Large intestine (tissue), 3 donors: ENCODE data around the gene XPNPEP1. TPM values are rescaled to one million over a fixed set of nuclear protein-coding genes. Genes with fewer than 3 reads are reported as not detected.

Experiments used
- DNase-seq, 2 donors: peaks; one replicate each; pipeline versions ENCODE4 v3.0.0 to v3.0.0-alpha.2; 2013
- H3K27ac ChIP-seq: one replicate; pipeline ENCODE4 v1.5.1; 2013; ENCODE audit warnings: low read length
- H3K27me3 ChIP-seq: 2 replicates; pipeline ENCODE4 v1.6.1; 2013; ENCODE audit warnings: low read length; ENCODE audit not compliant: control insufficient read depth, insufficient read depth
- H3K36me3 ChIP-seq: 2 replicates; pipeline ENCODE4 v1.6.1; 2013; ENCODE audit warnings: low read length; ENCODE audit not compliant: control insufficient read depth, insufficient read depth
- H3K4me1 ChIP-seq: one replicate; pipeline ENCODE4 v1.6.1; 2013; ENCODE audit warnings: low read length; ENCODE audit not compliant: control insufficient read depth, insufficient read depth
- H3K4me3 ChIP-seq: one replicate; pipeline ENCODE4 v1.5.1; 2013; ENCODE audit warnings: low read length
- H3K9me3 ChIP-seq: one replicate; pipeline ENCODE4 v1.6.1; 2013; ENCODE audit warnings: mild to moderate bottlenecking, low read depth, low read length, moderate library complexity; ENCODE audit not compliant: control insufficient read depth
- WGBS: methylation state at CpG from one replicate; pipeline ENCODE4 v1.1.5; 2013; ENCODE audit warnings: low lambda C conversion rate; ENCODE audit not compliant: insufficient coverage; 5-methylcytosine and 5-hydroxymethylcytosine counted together
- polyA plus RNA-seq: library from polyadenylated mRNA; unstranded; fragments of 120-200 nt; gene quantifications from one replicate; pipeline ENCODE4 v1.2.1, GENCODE V29; 2013

The XPNPEP1 gene
- polyA plus RNA-seq, 1 donor = 152 TPM

DNA sequence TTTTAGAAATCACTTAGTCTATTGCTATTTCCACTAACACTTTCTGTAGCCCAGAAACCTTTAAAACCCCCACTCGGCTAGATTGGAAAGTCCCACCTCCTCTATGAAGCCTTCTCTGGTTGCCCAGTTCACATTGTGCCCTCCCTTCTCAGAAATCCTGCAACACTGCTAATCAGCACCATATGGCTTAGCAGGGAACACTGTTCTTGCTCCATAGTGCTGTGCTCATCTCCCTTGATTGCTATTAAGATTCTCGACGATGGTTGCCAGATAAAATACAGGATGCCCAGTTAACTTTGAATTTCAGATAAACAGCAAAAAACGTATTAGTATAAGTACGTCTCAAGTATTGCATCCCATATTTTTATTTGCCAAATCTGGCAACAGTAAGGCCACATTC, 40.1 kb upstream of the XPNPEP1 start:
- H3K9me3 ChIP-seq = no peaks in the 10 kb centered on the region
- no peak overlapping the region for H3K27ac ChIP-seq
- no peak for DNase-seq
- no CpG with 5 or more reads among the region's 5 CpGs for WGBS
- no peaks in the 10 kb centered on the region for H3K36me3 ChIP-seq
- H3K4me1 ChIP-seq = peaks cover 42% of the 10 kb centered on the region
- H3K4me3 ChIP-seq = no peak overlapping the region
- H3K27me3 ChIP-seq = no peaks in the 10 kb centered on the region

DNA sequence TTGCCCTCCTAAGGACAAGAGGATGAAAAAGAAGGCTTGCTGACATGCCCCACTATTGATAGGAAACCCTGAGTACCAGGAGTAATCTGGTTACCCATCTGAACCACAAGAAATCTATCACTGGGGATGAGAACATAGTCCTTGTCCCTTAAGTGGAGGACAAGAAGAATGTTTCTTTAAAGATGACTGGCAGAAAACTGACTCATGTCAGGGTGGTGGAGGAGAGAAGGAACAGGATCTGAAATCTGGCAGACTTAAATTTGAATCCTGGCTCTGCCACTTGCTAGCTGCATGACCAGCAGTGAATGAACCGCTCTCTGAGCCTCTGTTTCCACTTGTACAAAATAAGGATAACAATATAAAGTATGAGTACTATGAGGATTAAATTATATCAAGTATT, 38.9 kb upstream of the XPNPEP1 start:
- Histone ChIP-seq H3K27ac (no peak overlapping the region), H3K9me3 (no peaks in the 10 kb centered on the region), H3K36me3 (no peaks in the 10 kb centered on the region), H3K27me3 (no peaks in the 10 kb centered on the region), H3K4me3 (no peak overlapping the region), H3K4me1 (peaks cover 30% of the 10 kb centered on the region)
- no CpG with 5 or more reads among the region's 1 CpG for WGBS
- no peak for DNase-seq

DNA sequence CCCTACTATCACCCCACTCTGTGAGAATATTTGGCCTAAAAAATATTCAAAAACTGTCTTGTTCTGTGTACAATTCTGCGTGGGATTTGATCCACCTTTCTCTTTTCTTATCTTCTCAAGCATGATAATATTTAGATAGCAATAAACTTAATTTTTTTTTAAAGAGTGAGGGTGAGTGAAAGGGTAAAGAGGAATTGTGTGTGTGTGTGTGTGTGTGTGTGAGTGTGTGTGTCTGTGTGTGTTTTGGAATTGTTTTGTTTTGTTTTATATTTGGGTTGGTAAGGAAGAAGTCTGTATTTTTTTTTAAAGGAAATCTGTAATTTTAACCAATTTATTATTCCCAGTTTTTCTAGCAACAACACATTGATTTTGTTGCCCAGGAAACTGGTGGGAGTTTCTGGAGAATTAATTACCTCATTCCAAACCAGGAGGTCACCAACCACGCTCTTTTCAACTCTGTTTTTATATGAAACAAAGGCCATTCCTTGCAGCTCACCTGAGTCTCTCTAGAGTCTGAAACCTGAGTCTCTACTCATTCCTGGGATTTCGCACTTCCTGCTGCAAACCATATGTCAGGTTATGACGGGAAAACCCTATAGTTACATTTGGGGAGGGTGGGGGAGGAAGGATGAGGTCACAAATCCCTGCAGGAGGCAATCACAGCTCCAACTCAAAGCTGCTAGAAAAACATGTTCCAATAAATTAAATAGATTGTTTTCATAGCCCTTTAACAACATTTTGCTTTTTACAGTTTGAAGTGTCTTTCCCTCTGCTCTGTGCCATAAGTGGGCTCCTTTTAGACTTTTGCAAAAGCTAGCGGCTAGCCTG, 38.1 kb upstream of the XPNPEP1 start:
- Histone ChIP-seq H3K27me3 (no peaks in the 10 kb centered on the region), H3K9me3 (no peaks in the 10 kb centered on the region), H3K27ac (no peak overlapping the region), H3K36me3 (no peaks in the 10 kb centered on the region), H3K4me3 (no peak overlapping the region), H3K4me1 (peaks cover 22% of the 10 kb centered on the region)
- no CpG with 5 or more reads among the region's 5 CpGs for WGBS
- DNase-seq = peak; percentile 52 to 77

- Histone ChIP-seq H3K27me3 (no peaks in the 10 kb centered on the region), H3K4me3 (no peak overlapping the region), H3K27ac (no peak overlapping the region), H3K9me3 (no peaks in the 10 kb centered on the region), H3K36me3 (no peaks in the 10 kb centered on the region), H3K4me1 (peaks cover 22% of the 10 kb centered on the region)
- DNase-seq = no peak
- 76% methylated on average over 2 of the region's 2 CpGs for WGBS
Measured at GRCh38 chr10:109960682-109961081, 37.4 kb upstream of the XPNPEP1 start.

GRCh38 chr10:109959259-109960145, 36.2 kb upstream of the XPNPEP1 start:
- DNase-seq = no peak
- Histone ChIP-seq H3K27ac (no peak overlapping the region), H3K4me3 (no peak overlapping the region), H3K4me1 (peaks cover 15% of the 10 kb centered on the region), H3K9me3 (no peaks in the 10 kb centered on the region), H3K27me3 (no peaks in the 10 kb centered on the region), H3K36me3 (no peaks in the 10 kb centered on the region)
- WGBS = 100% methylated on average over 1 of the region's 8 CpGs

GRCh38 chr10:109958059-109958458, 34.7 kb upstream of the XPNPEP1 start:
- Histone ChIP-seq H3K27ac (no peak overlapping the region), H3K4me1 (peaks cover 15% of the 10 kb centered on the region), H3K27me3 (no peaks in the 10 kb centered on the region), H3K4me3 (no peak overlapping the region), H3K36me3 (no peaks in the 10 kb centered on the region), H3K9me3 (no peaks in the 10 kb centered on the region)
- 80% methylated on average over 1 of the region's 2 CpGs for WGBS
- DNase-seq = no peak

GRCh38 chr10:109957092-109957797, 33.9 kb upstream of the XPNPEP1 start:
- H3K4me3 ChIP-seq = no peak overlapping the region
- no peaks in the 10 kb centered on the region for H3K9me3 ChIP-seq
- WGBS = no CpG with 5 or more reads among the region's 9 CpGs
- DNase-seq = no peak
- no peak overlapping the region for H3K27ac ChIP-seq
- peaks cover 11% of the 10 kb centered on the region for H3K4me1 ChIP-seq
- H3K36me3 ChIP-seq = no peaks in the 10 kb centered on the region
- H3K27me3 ChIP-seq = no peaks in the 10 kb centered on the region

DNA sequence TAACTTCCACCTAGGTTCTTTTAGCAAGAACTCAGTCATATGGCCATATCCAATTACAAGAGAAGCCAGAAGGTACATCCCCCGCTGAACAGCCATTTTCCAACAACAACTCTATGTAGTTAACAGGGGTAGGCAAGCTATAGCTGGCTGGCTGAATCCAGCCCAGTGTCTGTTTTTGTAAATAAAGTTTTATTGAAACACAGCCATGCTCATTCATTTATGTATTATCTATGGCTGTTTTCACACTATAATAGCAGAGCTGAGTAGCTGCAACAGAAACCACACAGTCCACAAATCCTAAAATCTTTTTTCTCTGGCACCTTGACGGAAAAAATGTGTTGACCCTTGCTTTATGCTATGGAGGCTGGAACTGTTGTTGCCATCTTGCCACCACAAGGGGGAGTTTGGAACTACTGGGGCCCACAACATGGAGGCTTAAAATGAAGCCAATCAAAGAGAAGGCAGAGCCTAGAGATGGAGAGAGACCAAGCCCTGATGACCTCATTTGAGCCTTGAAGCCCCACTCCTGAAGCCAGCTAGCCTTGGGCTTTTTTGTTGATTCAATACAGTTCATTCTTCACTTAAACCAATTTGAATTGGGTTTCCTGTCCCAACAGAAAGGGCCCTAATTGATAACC, 33.3 kb upstream of the XPNPEP1 start:
- no CpG with 5 or more reads among the region's 2 CpGs for WGBS
- peak in 1 of 2 donors; percentile 44 for DNase-seq

DNA sequence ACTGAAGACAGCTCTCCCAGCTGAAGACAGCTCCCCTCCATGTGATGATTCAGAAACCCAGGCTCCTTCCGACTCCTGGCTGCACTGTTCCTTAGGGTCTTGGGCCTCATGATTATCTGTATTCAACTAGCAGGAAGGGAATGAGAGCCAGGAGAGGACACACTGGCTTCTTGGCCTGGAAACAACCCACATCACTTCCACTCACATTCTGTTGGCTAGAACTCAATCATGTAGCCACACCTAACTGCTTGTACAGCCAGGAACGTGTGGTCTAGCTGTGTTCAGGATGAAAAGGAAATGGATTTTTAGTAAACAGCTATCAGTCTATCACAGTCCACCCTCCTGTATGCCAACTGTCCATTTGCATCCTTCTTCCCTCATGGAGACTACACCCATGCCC, 30.5 kb upstream of the XPNPEP1 start:
- H3K9me3 ChIP-seq = no peaks in the 10 kb centered on the region
- no CpG with 5 or more reads among the region's 2 CpGs for WGBS
- no peak overlapping the region for H3K4me3 ChIP-seq
- H3K27me3 ChIP-seq = no peaks in the 10 kb centered on the region
- DNase-seq = no peak
- H3K4me1 ChIP-seq = no peaks in the 10 kb centered on the region
- H3K27ac ChIP-seq = no peak overlapping the region
- H3K36me3 ChIP-seq = no peaks in the 10 kb centered on the region

More for the DNA sequence above, 33.3 kb upstream of the XPNPEP1 start:
- H3K27me3 ChIP-seq = no peaks in the 10 kb centered on the region
- no peak overlapping the region for H3K4me3 ChIP-seq
- no peaks in the 10 kb centered on the region for H3K9me3 ChIP-seq
- peaks cover 5% of the 10 kb centered on the region for H3K4me1 ChIP-seq
- H3K27ac ChIP-seq = no peak overlapping the region
- H3K36me3 ChIP-seq = no peaks in the 10 kb centered on the region

DNA sequence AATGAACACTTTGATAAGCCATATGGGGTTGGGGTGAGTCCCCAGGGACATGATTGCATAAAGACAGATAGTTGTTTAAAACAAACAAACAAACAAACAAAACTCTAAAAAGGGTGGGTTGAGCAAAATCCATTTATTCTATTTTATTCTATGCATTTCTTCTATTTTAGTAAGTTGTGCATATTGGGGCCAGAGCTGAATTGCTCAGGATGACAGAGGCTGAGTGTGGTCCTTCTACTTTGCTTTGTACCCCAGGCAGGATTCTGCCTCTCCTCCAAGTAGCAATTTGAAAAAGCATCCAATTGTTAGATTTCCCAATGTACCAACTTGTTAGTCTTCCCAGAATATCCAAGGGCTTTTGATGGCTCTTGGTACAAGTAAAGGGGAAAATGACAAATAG, 29.2 kb upstream of the XPNPEP1 start:
- no peaks in the 10 kb centered on the region for H3K27me3 ChIP-seq
- no peak overlapping the region for H3K4me3 ChIP-seq
- no peaks in the 10 kb centered on the region for H3K9me3 ChIP-seq
- no peak overlapping the region for H3K27ac ChIP-seq
- H3K36me3 ChIP-seq = peaks cover 2% of the 10 kb centered on the region
- H3K4me1 ChIP-seq = no peaks in the 10 kb centered on the region
- DNase-seq = no peak
